DOHH2 (cell line): ENCODE results near the gene C9orf50.
A peak's percentile ranks its signal among the peaks of the same experiment; 100 is the strongest.

ENCODE experiments used
- H3F3A ChIP-seq: fragments of 200-600 bp; sonication (generic), shearing (Covaris generic); 2 replicates; pipeline ENCODE4 v1.6.0; 2016; ENCODE audit warnings: antibody characterized with exemption, mild to moderate bottlenecking; ENCODE audit not compliant: control insufficient read depth, insufficient read depth
- H3K27ac ChIP-seq: fragments of 200-600 bp; sonication (generic); 2 replicates; pipeline ENCODE4 v1.5.1; 2014; ENCODE audit warnings: low read depth, mild to moderate bottlenecking, low read length, moderate library complexity
- H3K27me3 ChIP-seq: fragments of 200-600 bp; sonication (generic); 2 replicates; pipeline ENCODE4 v1.6.1; 2014; ENCODE audit warnings: mild to moderate bottlenecking, low read length, mixed read lengths; ENCODE audit not compliant: control insufficient read depth
- H3K36me3 ChIP-seq: fragments of 200-600 bp; sonication (generic); 2 replicates; pipeline ENCODE4 v1.6.1; 2014; ENCODE audit warnings: mild to moderate bottlenecking, low read length, moderate library complexity, mixed read lengths; ENCODE audit not compliant: control insufficient read depth
- H3K4me1 ChIP-seq: fragments of 200-600 bp; sonication (generic); 2 replicates; pipeline ENCODE4 v1.6.1; 2014; ENCODE audit warnings: mild to moderate bottlenecking, low read length, mixed read lengths; ENCODE audit not compliant: control insufficient read depth
- H3K4me2 ChIP-seq: fragments of 200-600 bp; sonication (generic); 2 replicates; pipeline ENCODE4 v1.6.0; 2014; ENCODE audit warnings: mild to moderate bottlenecking, low read length, moderate library complexity
- H3K4me3 ChIP-seq: fragments of 200-600 bp; sonication (generic); 2 replicates; pipeline ENCODE4 v1.5.1; 2014; ENCODE audit warnings: mild to moderate bottlenecking, low read length, mixed read lengths
- H3K79me2 ChIP-seq: fragments of 200-600 bp; sonication (generic); 2 replicates; pipeline ENCODE4 v1.6.1; 2014; ENCODE audit warnings: mild to moderate bottlenecking, low read length, mixed read lengths; ENCODE audit not compliant: control insufficient read depth
- H3K9me2 ChIP-seq: fragments of 200-600 bp; sonication (generic); replicated peaks from 2 replicates; pipeline ENCODE4 v1.6.1; 2014; ENCODE audit warnings: mild to moderate bottlenecking, low read length, mixed read lengths; ENCODE audit not compliant: control insufficient read depth
- H3K9me3 ChIP-seq: fragments of 200-600 bp; sonication (generic); 2 replicates; pipeline ENCODE4 v1.6.1; 2014; ENCODE audit warnings: antibody characterized with exemption, low read length, mixed read lengths; ENCODE audit not compliant: control insufficient read depth, insufficient read depth
- H4K20me1 ChIP-seq: fragments of 200-600 bp; sonication (generic); 2 replicates; pipeline ENCODE4 v1.6.0; 2014; ENCODE audit warnings: low read depth, mild to moderate bottlenecking, antibody characterized with exemption, low read length, moderate library complexity; ENCODE audit not compliant: control insufficient read depth, insufficient read depth
- EZH2phosphoT487 ChIP-seq: fragments of 200-600 bp; sonication (generic); IDR thresholded peaks from 2 replicates; pipeline ENCODE4 v1.6.1; 2017; ENCODE audit warnings: borderline replicate concordance, mild to moderate bottlenecking, antibody characterized with exemption, low read length, moderate library complexity, mixed read lengths
- TF ChIP-seq, protein P1 (sequence below): fragments of 200-600 bp; sonication (generic); IDR thresholded peaks from one replicate; pipeline ENCODE4 v1.5.1; 2014; ENCODE audit warnings: antibody characterized with exemption, mild to moderate bottlenecking, low read depth, low read length; ENCODE audit not compliant: poor library complexity, severe bottlenecking

C9orf50 gene

DNA sequence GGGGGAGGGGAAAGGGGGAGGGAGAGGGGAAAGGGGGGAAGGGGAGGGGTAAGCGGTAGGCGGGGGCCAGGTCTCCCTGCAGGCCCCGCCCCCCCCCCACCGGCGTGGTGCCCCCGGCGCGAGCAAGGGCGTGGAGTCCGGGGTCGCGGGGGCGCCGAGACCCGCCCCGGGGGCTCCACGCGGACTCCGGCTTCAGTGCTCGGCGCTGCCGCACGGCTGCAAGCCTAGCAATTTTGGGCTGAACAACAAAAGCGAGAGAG lies 10.8 kb downstream of the C9orf50 start:
- Histone ChIP-seq H3K36me3 (no peaks in the 10 kb centered on the region), H3K4me3 (peak overlapping the region; percentile 69), H3K4me1 (peaks cover 21% of the 10 kb centered on the region), H3K27me3 (peaks cover 19% of the 10 kb centered on the region), H4K20me1 (no peaks in the 10 kb centered on the region), H3K4me2 (peak overlapping the region; percentile 73), H3K79me2 (no peaks in the 10 kb centered on the region), H3K9me2 (no peaks in the 10 kb centered on the region), H3K27ac (no peak overlapping the region), H3K9me3 (no peaks in the 10 kb centered on the region), H3F3A (no peaks in the 10 kb centered on the region)
- TF ChIP-seq, protein P1, sequence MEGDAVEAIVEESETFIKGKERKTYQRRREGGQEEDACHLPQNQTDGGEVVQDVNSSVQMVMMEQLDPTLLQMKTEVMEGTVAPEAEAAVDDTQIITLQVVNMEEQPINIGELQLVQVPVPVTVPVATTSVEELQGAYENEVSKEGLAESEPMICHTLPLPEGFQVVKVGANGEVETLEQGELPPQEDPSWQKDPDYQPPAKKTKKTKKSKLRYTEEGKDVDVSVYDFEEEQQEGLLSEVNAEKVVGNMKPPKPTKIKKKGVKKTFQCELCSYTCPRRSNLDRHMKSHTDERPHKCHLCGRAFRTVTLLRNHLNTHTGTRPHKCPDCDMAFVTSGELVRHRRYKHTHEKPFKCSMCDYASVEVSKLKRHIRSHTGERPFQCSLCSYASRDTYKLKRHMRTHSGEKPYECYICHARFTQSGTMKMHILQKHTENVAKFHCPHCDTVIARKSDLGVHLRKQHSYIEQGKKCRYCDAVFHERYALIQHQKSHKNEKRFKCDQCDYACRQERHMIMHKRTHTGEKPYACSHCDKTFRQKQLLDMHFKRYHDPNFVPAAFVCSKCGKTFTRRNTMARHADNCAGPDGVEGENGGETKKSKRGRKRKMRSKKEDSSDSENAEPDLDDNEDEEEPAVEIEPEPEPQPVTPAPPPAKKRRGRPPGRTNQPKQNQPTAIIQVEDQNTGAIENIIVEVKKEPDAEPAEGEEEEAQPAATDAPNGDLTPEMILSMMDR = no peak
- no peak for TF ChIP-seq EZH2phosphoT487

- H3K4me3 ChIP-seq = peak overlapping the region; percentile 8; the same call in 1 of the 2 replicates
- no peak for TF ChIP-seq EZH2phosphoT487
- TF ChIP-seq, protein P1 = no peak
- no peaks in the 10 kb centered on the region for H4K20me1 ChIP-seq
- H3F3A ChIP-seq = no peaks in the 10 kb centered on the region
- peaks cover 24% of the 10 kb centered on the region for H3K4me1 ChIP-seq
- no peak overlapping the region for H3K27ac ChIP-seq
- H3K36me3 ChIP-seq = no peaks in the 10 kb centered on the region
- H3K27me3 ChIP-seq = peaks cover 19% of the 10 kb centered on the region
- peak overlapping the region; percentile 43; the same call in 1 of the 2 replicates for H3K4me2 ChIP-seq
- H3K9me3 ChIP-seq = no peaks in the 10 kb centered on the region
- no peaks in the 10 kb centered on the region for H3K79me2 ChIP-seq
- no peaks in the 10 kb centered on the region for H3K9me2 ChIP-seq
Observed at GRCh38 chr9:129609486-129610212, 11.3 kb downstream of the C9orf50 start.

- Histone ChIP-seq H3K9me2 (no peaks in the 10 kb centered on the region), H3K36me3 (no peaks in the 10 kb centered on the region), H3K4me2 (no peak overlapping the region), H3K4me3 (no peak overlapping the region), H4K20me1 (no peaks in the 10 kb centered on the region), H3K79me2 (no peaks in the 10 kb centered on the region), H3K4me1 (peaks cover 27% of the 10 kb centered on the region), H3K9me3 (no peaks in the 10 kb centered on the region), H3F3A (no peaks in the 10 kb centered on the region), H3K27ac (no peak overlapping the region), H3K27me3 (peaks cover 19% of the 10 kb centered on the region)
- TF ChIP-seq, protein P1 = no peak
- no peak for TF ChIP-seq EZH2phosphoT487
Observed at GRCh38 chr9:129608561-129609481, 12.1 kb downstream of the C9orf50 start.
